PC-3 (cell line): ENCODE data around the gene CCND3. TPM values are rescaled to one million over a fixed set of nuclear protein-coding genes. Genes with fewer than 3 reads are reported as not detected.

Experiments
- ATAC-seq: fragments of 200-7000 bp; cut with Tn5 transposase; 2 replicates; pipeline ENCODE4 v1.9.1; 2020; ENCODE audit warnings: mild to moderate bottlenecking, moderate library complexity
- BruUV-seq: library from RNA; stranded (reverse); fragments of 400-500 nt; replicated peaks from 2 replicates; lab custom pipeline; 2021; lab: Mats Ljungman, UMichigan
- CTCF ChIA-PET: fragments of 300-600 bp; sonication (Branson Sonifier 250); formaldehyde crosslinking; loops from one replicate; lab custom pipeline; 2022; ENCODE audit warnings: antibody characterized with exemption; lab: Charles Lee
- POLR2A ChIA-PET: fragments of 300-600 bp; sonication (Branson Sonifier 250); formaldehyde crosslinking; loops from one replicate; lab custom pipeline; 2022; ENCODE audit warnings: antibody characterized with exemption; ENCODE audit not compliant: unreplicated experiment; lab: Charles Lee
- DNase-seq: peaks from one replicate; pipeline ENCODE4 v3.0.0-alpha.2; 2015
- H2AFZ ChIP-seq: fragments of 300-600 bp; sonication (generic); 2 replicates; pipeline ENCODE4 v1.6.0; 2016; ENCODE audit warnings: antibody characterized with exemption, low read length
- H3F3A ChIP-seq: fragments of 300-600 bp; sonication (generic); one replicate; pipeline ENCODE4 v1.6.0; 2017; ENCODE audit warnings: antibody characterized with exemption, low read length, control low read depth, mild to moderate bottlenecking; ENCODE audit not compliant: unreplicated experiment
- H3K27ac ChIP-seq: fragments of 300-600 bp; sonication (generic); 2 replicates; pipeline ENCODE4 v1.5.1; 2016; ENCODE audit warnings: mild to moderate bottlenecking, low read length
- H3K27me3 ChIP-seq: fragments of 300-600 bp; sonication (generic); 2 replicates; pipeline ENCODE4 v1.6.1; 2016; ENCODE audit warnings: low read length, mixed read lengths
- H3K36me3 ChIP-seq: fragments of 300-600 bp; sonication (generic); 2 replicates; pipeline ENCODE4 v1.6.1; 2016; ENCODE audit warnings: low read depth, mixed run types, low read length, mixed read lengths
- H3K4me1 ChIP-seq: fragments of 300-600 bp; sonication (generic); 2 replicates; pipeline ENCODE4 v1.5.1; 2016; ENCODE audit warnings: low read length; ENCODE audit not compliant: insufficient read depth
- H3K4me2 ChIP-seq: fragments of 300-600 bp; sonication (generic); 2 replicates; pipeline ENCODE4 v1.6.0; 2016; ENCODE audit warnings: low read length
- H3K4me3 ChIP-seq: fragments of 300-600 bp; sonication (generic); 2 replicates; pipeline ENCODE4 v1.5.1; 2016; ENCODE audit warnings: mild to moderate bottlenecking, low read length, mixed read lengths
- H3K79me2 ChIP-seq: fragments of 300-600 bp; sonication (generic); 2 replicates; pipeline ENCODE4 v1.6.1; 2017; ENCODE audit warnings: low read length, mixed read lengths
- H3K9ac ChIP-seq: fragments of 300-600 bp; sonication (generic); 2 replicates; pipeline ENCODE4 v1.6.0; 2016; ENCODE audit warnings: mild to moderate bottlenecking, low read length
- H3K9me2 ChIP-seq: fragments of 300-600 bp; sonication (generic); replicated peaks from 2 replicates; pipeline ENCODE4 v1.6.1; 2016; ENCODE audit warnings: mixed run types, low read length, mixed read lengths
- H3K9me3 ChIP-seq: fragments of 300-600 bp; sonication (generic); 2 replicates; pipeline ENCODE4 v1.6.1; 2016; ENCODE audit warnings: low read length, mixed read lengths
- H4K20me1 ChIP-seq: fragments of 300-600 bp; sonication (generic); 2 replicates; pipeline ENCODE4 v1.6.1; 2016; ENCODE audit warnings: low read length, mixed read lengths
- EZH2 ChIP-seq: fragments of 300-600 bp; sonication (generic); IDR thresholded peaks from one replicate; pipeline ENCODE4 v1.6.1; 2017; ENCODE audit warnings: antibody characterized with exemption, mild to moderate bottlenecking, low read length; ENCODE audit not compliant: unreplicated experiment
- EZH2phosphoT487 ChIP-seq: fragments of 300-600 bp; sonication (generic); IDR thresholded peaks from 2 replicates; pipeline ENCODE4 v1.6.1; 2018; ENCODE audit warnings: mild to moderate bottlenecking, antibody characterized with exemption, low read length, borderline replicate concordance
- intact Hi-C: fragments of 100-400 bp; cut with micrococcal nuclease; formaldehyde crosslinking; loops from 2 replicates; pipeline ENCODE4 v1.9.0; 2023
- total RNA-seq: library from RNA; depleted of rRNA; stranded (reverse); fragments of >200 nt; gene quantifications from 2 replicates; pipeline ENCODE4 v1.2.3, GENCODE V29; 2014
- TF ChIP-seq, protein P1 (sequence below): fragments of 300-600 bp; sonication (generic); conservative IDR thresholded peaks from 2 replicates; pipeline ENCODE4 v1.5.1; 2017; ENCODE audit warnings: antibody characterized with exemption, low read depth, mild to moderate bottlenecking, low read length

CCND3 gene
- total RNA-seq, 1 experiment from 2014 or later, result 44.7 TPM

DNA sequence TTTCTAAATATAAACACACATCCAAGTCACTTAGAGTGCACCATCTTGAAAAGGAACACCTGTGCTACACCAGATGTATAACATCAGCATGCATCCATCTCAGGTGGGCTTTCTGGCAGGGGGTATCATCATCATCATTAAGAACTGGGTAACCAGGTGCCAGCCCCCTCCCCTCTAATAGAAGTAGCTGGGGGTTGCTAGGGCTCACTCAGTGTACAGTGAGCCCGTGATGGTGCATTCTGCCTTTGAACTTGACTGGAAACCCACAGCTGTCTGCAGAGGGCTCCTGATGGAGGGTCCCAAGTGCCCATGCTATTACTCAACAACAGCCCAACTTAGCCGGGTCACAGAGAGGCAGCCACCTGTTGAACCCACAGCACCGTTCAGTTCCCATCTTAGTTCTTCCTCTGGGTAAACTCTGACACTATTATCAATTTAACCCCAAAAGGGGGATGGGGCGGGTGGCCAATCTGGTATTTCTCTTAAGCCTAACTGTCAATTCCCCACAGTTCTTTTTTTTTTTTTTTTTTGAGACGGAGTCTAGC lies 32.7 kb upstream of the CCND3 start:
- H2AFZ ChIP-seq, result no peak overlapping the region
- no peak overlapping the region for H3K27ac ChIP-seq
- no peak for TF ChIP-seq EZH2
- TF ChIP-seq, protein P1, sequence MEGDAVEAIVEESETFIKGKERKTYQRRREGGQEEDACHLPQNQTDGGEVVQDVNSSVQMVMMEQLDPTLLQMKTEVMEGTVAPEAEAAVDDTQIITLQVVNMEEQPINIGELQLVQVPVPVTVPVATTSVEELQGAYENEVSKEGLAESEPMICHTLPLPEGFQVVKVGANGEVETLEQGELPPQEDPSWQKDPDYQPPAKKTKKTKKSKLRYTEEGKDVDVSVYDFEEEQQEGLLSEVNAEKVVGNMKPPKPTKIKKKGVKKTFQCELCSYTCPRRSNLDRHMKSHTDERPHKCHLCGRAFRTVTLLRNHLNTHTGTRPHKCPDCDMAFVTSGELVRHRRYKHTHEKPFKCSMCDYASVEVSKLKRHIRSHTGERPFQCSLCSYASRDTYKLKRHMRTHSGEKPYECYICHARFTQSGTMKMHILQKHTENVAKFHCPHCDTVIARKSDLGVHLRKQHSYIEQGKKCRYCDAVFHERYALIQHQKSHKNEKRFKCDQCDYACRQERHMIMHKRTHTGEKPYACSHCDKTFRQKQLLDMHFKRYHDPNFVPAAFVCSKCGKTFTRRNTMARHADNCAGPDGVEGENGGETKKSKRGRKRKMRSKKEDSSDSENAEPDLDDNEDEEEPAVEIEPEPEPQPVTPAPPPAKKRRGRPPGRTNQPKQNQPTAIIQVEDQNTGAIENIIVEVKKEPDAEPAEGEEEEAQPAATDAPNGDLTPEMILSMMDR, result no peak
- no peak for TF ChIP-seq EZH2phosphoT487
- no peaks in the 10 kb centered on the region for H4K20me1 ChIP-seq
- H3K9me3 ChIP-seq, result no peaks in the 10 kb centered on the region
- DNase-seq (no peak), ATAC-seq (no peak)
- no peaks in the 10 kb centered on the region for H3K27me3 ChIP-seq
- H3K4me1 ChIP-seq, result peaks cover 11% of the 10 kb centered on the region
- intact Hi-C loops, result no loop called here
- no peaks in the 10 kb centered on the region for H3K9me2 ChIP-seq
- H3K4me2 ChIP-seq, result no peak overlapping the region
- no peak overlapping the region for H3K4me3 ChIP-seq
- no peak overlapping the region for H3K9ac ChIP-seq
- ChIA-PET CTCF (no interaction called here), POLR2A (no interaction called here)
- H3F3A ChIP-seq, result no peaks in the 10 kb centered on the region
- H3K79me2 ChIP-seq, result no peaks in the 10 kb centered on the region
- no TSS peak for BruUV-seq
- no peaks in the 10 kb centered on the region for H3K36me3 ChIP-seq

DNA sequence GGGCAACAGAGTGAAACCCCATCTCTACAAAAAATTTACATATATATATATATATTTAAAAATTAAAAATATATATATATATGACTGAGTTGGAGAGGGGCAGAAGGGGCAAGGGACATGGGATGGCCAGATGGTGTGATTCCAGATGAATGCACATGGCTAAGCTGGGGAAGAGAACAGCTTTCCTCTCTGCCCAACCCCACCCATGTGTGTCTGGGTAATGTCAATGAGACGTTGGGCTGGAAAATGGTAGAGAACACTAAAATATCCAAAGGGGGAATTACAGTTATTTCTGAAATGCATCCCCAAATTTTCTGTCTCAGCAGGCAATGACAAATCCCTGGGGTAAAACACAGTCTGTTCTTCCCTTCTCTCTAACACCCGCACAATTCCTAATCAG lies 31.2 kb upstream of the CCND3 start:
- H3K36me3 ChIP-seq, result no peaks in the 10 kb centered on the region
- ChIA-PET CTCF (no interaction called here), POLR2A (no interaction called here)
- H3K9me2 ChIP-seq, result no peaks in the 10 kb centered on the region
- no peaks in the 10 kb centered on the region for H4K20me1 ChIP-seq
- TF ChIP-seq EZH2phosphoT487 (no peak), EZH2 (no peak)
- TF ChIP-seq, protein P1, result no peak
- peaks cover 12% of the 10 kb centered on the region for H3K4me1 ChIP-seq
- H3K27ac ChIP-seq, result no peak overlapping the region
- no peak overlapping the region for H2AFZ ChIP-seq
- H3K9ac ChIP-seq, result no peak overlapping the region
- H3F3A ChIP-seq, result no peaks in the 10 kb centered on the region
- DNase-seq (no peak), ATAC-seq (no peak)
- H3K79me2 ChIP-seq, result no peaks in the 10 kb centered on the region
- H3K9me3 ChIP-seq, result no peaks in the 10 kb centered on the region
- H3K4me3 ChIP-seq, result no peak overlapping the region
- intact Hi-C loops, result no loop called here
- H3K27me3 ChIP-seq, result no peaks in the 10 kb centered on the region
- no peak overlapping the region for H3K4me2 ChIP-seq
- no TSS peak for BruUV-seq

GRCh38 chr6:41970436-41970846 lies 28.8 kb upstream of the CCND3 start:
- Histone ChIP-seq H3K79me2 (no peaks in the 10 kb centered on the region), H3F3A (no peaks in the 10 kb centered on the region), H3K27ac (no peak overlapping the region), H3K9ac (no peak overlapping the region), H2AFZ (0 out of 2 replicates have a peak overlapping the region, but pooled peaks have one; percentile 46), H3K9me3 (no peaks in the 10 kb centered on the region), H3K4me3 (no peak overlapping the region), H4K20me1 (no peaks in the 10 kb centered on the region), H3K9me2 (no peaks in the 10 kb centered on the region), H3K4me2 (no peak overlapping the region), H3K27me3 (no peaks in the 10 kb centered on the region), H3K36me3 (no peaks in the 10 kb centered on the region), H3K4me1 (peaks cover 14% of the 10 kb centered on the region)
- CTCF ChIA-PET, result no interaction called here
- no peak for TF ChIP-seq EZH2phosphoT487
- no peak for TF ChIP-seq EZH2
- TF ChIP-seq, protein P1, result no peak
- POLR2A ChIA-PET, result no interaction called here
- intact Hi-C loops, result no loop called here
- ATAC-seq (no peak; the same call in 1 of the 2 replicates), DNase-seq (no peak)
- no TSS peak for BruUV-seq
